ENCODE data around the gene PLIN1.

The PLIN1 gene

DNA sequence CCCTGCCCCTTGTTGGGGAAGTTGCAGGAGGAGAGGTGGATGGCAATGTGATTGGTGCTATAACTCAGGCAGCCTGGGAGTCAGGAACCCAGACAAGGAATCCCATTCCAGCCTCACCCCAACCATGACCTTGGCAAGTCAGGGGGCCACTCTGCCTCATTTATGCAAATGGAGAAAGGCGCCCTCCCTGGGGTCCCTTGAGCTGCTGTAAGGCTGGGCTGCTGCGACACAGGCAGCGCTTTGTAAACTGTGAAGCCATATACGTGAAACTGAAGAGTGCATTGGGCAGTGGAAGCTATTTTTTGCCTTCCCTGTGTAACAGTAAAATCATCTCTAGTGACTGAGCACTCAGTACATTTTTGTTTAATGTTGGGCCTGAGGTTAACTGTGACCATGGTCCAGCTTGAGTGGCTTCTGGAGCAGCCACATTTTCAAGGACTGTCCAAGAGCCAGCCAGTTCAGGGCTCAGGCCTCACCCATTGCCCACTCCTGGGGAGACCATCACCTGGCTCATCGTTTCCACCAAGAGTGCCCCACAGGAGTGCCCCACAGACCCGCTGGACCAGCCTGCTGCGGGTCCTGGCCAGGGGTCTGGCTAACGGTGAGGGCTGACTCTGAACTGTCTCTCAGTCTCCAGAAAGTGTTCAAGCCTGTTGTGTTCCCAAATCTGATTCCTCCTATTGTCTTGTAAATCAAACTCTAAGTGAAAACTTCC lies 51.8 kb downstream of the PLIN1 start:
- no peak for DNase-seq (ENCODE audit: low read depth)

DNA sequence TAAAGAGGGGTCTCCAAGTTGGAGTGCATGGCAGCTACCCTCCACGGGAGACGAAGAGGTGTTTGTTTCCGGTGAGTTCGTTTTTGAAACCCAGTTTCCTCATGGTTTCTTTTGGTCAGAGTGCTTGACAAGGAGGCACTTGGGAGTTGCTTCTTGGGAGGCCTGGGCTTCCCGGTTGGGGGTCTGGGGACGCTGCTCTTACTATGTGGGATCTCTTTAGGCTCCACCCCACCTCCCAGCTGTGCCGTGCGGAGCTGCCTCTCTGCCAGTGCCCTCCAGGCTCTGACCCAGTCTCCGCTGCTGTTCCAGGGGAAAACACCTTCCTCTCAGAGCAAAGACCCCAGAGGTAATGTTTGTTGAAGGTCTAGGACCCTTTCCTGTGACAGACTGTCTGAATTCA lies 53.5 kb downstream of the PLIN1 start:
- DNase-seq (ENCODE audit: low read depth) = no peak

DNA sequence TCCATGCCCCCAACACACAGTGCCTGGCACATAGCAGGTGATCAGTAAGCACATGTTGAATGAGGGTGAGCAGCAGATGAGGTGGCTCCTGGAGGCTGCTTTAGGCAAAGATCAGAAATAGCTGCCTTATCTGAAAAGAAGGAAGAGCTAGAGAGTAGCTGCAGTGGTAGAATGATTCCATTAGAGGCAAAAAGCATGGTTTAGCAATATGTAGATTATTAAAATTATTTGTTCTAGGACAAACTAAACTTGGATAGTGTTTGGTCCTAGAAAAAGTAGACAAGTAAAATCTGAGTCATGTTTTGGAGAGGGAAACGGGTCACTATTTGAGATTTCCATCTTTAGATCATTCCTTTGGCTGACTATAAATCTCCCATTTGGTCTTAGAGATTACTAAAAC lies 56.0 kb downstream of the PLIN1 start:
- DNase-seq (ENCODE audit: low read depth) = no peak

DNA sequence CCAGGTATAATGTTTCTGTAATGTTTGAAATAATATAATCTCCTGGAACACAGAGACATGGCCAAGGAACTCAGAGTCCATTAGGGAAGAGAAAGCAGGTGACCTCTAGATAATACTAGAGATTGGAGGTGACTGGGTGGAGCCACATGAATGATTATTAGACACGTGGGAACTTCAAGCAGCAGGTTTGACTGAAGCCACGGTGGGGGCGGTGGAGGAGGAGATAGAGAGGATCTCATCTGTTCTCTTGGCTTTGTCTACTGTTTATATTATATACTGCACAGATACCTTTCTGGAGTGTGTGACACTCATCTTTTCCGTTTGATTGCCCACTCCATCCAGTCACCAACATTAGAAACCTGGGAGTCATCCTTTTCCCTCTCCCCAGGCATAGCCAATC lies 57.6 kb downstream of the PLIN1 start:
- no peak for DNase-seq (ENCODE audit: low read depth)

DNA sequence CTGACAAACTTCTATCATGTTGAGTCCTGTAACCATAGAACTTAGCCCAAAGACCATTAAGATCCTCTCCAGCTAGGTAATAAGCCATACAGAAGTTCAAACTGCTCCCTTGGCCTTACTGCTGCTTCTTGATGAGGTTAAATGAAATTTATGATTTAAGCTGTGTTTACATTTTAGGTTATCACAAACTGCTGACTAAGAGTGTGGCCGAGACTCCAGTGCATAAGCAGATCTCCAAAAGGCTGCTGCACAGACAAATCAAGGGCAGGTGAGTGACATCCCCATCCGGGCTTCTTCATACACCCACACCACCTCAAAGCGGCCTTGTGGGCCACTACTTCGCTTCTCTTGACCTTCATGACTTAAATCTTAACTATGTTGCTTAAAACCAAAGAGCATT lies 62.9 kb downstream of the PLIN1 start:
- DNase-seq (ENCODE audit: low read depth) = no peak

DNA sequence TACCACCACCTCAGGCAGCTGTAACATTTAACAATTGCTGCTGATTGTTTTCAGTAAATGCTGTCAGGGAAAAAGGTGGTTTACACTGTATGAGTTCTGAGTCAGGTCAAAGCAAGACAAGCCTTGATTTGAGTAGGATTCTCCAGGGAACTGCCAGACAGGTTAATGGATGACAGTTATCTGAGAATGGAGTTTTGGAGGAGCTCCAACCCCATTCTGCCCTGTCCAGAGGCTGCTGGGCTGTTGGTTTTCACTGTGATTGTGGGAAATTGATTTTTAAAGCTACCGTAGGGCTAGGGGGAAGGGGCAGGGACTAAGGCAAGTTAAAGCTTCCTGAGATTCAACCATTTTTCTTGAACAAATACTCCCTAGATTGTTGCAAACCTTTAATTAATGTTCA lies 64.0 kb downstream of the PLIN1 start:
- no peak for DNase-seq (ENCODE audit: low read depth)

Data from activated T-cell treated with anti-CD3 and anti-CD28 coated beads for 24 hours (primary cell).